Spleen (tissue), 7 donors: Measurements from ENCODE around the gene NEDD9.

Experiments used
- POLR2A ChIP-seq, 3 donors: fragments of 450-650 bp; IDR thresholded peaks; one replicate each; pipeline ENCODE4 v1.5.1; 2017; ENCODE audit warnings: antibody characterized with exemption in 3 of 3, mild to moderate bottlenecking in 1 of 3
- TF ChIP-seq, protein P1 (sequence below), 11 experiments: fragments of 200-600 bp in 7 of 11; fragments of 450-650 bp in 4 of 11; sonication (generic) in 4 of 11; IDR thresholded peaks in 8 of 11; conservative IDR thresholded peaks in 3 of 11; 1 replicate in 7 of 11; 2 replicates in 4 of 11; pipeline versions ENCODE4 v1.4.0 to v1.8.0; 2016 to 2021; ENCODE audit warnings: antibody characterized with exemption in 11 of 11, inconsistent platforms in 4 of 11, mild to moderate bottlenecking in 1 of 11
- donor health status: DM: no; HTN: no; CAD: no; lungs with moderate emphysema.
- donor health status: DM: no; HTN: no; CAD: no.
- donor health status: DM: no; HTN: no; CAD: no.

- TF ChIP-seq, protein P1, sequence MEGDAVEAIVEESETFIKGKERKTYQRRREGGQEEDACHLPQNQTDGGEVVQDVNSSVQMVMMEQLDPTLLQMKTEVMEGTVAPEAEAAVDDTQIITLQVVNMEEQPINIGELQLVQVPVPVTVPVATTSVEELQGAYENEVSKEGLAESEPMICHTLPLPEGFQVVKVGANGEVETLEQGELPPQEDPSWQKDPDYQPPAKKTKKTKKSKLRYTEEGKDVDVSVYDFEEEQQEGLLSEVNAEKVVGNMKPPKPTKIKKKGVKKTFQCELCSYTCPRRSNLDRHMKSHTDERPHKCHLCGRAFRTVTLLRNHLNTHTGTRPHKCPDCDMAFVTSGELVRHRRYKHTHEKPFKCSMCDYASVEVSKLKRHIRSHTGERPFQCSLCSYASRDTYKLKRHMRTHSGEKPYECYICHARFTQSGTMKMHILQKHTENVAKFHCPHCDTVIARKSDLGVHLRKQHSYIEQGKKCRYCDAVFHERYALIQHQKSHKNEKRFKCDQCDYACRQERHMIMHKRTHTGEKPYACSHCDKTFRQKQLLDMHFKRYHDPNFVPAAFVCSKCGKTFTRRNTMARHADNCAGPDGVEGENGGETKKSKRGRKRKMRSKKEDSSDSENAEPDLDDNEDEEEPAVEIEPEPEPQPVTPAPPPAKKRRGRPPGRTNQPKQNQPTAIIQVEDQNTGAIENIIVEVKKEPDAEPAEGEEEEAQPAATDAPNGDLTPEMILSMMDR (IDR thresholded peaks at IDR 0.05 in 8 of 11, conservative IDR thresholded peaks at IDR 0.05 in 3 of 11), result no peak
- no peak for TF ChIP-seq POLR2A (IDR thresholded peaks at IDR 0.05)
Observed at GRCh38 chr6:11251553-11252360, 19.3 kb upstream of the NEDD9 start.
